ENCODE data around the gene DCX.

- TF ChIP-seq CTCF (conservative IDR thresholded peaks at IDR 0.05 in 1 of 2, IDR thresholded peaks at IDR 0.05 in 1 of 2; ENCODE audit: extremely low read depth in 1 of 2, insufficient read depth in 1 of 2, low read depth in 1 of 2, low read length in 2 of 2) (no peak), EZH2 (IDR thresholded peaks at IDR 0.05; ENCODE audit: borderline replicate concordance, low read length) (no peak)
Observed at GRCh38 chrX:111257733-111258132, 154.3 kb downstream of the DCX start.

Measured in mammary epithelial cell (primary cell).